Stimulated activated CD8-positive, alpha-beta memory T cell treated with anti-CD3 and anti-CD28 coated beads, Interleukin-15, amount 100 ng/mL, for 48 hours (primary cell): Measurements from ENCODE around the gene FAM151B.
A peak's percentile ranks its signal among the peaks of the same experiment; 100 is the strongest.
"Not testable (repeated sequence)": the region's sequence is repeated elsewhere in the genome, so short reads cannot be mapped to it uniquely, and the experiment has no call there.

ENCODE experiments used
- DNase-seq, 2 donors: peaks; one replicate each; pipeline ENCODE4 v3.0.0-alpha.2; 2020; ENCODE audit warnings: low read depth in 2 of 2

The FAM151B gene

GRCh38 chr5:80503641-80504040 lies 15.7 kb downstream of the FAM151B start:
- no peak for DNase-seq

GRCh38 chr5:80504833-80505232 lies 16.9 kb downstream of the FAM151B start:
- DNase-seq = no peak

- DNase-seq = no peak
Observed at GRCh38 chr5:80507663-80508062, 19.8 kb downstream of the FAM151B start.

- DNase-seq = no peak
Observed at GRCh38 chr5:80508844-80509243, 20.9 kb downstream of the FAM151B start.

GRCh38 chr5:80509362-80509761 lies 21.5 kb downstream of the FAM151B start:
- no peak for DNase-seq

GRCh38 chr5:80516826-80517225 lies 28.9 kb downstream of the FAM151B start:
- DNase-seq = peak; percentile 1 to 36

GRCh38 chr5:80540691-80541090 lies 52.8 kb downstream of the FAM151B start:
- no peak for DNase-seq

GRCh38 chr5:80541392-80541791 lies 53.5 kb downstream of the FAM151B start:
- no peak for DNase-seq

- DNase-seq = no peak
Observed at GRCh38 chr5:80554646-80555045, 66.7 kb downstream of the FAM151B start.

- no peak for DNase-seq
Observed at GRCh38 chr5:80555099-80555498, 67.2 kb downstream of the FAM151B start.

GRCh38 chr5:80559244-80559643 lies 71.3 kb downstream of the FAM151B start:
- DNase-seq = no peak

GRCh38 chr5:80565330-80565729 lies 77.4 kb downstream of the FAM151B start:
- no peak for DNase-seq

GRCh38 chr5:80566711-80567259 lies 78.9 kb downstream of the FAM151B start:
- DNase-seq = no peak

GRCh38 chr5:80568251-80568650 lies 80.4 kb downstream of the FAM151B start:
- no peak for DNase-seq

- no peak for DNase-seq
Observed at GRCh38 chr5:80569086-80569960, 81.4 kb downstream of the FAM151B start.

GRCh38 chr5:80569961-80570786 lies 82.3 kb downstream of the FAM151B start, which contains the start of gene ANKRD34B:
ANKRD34B (minus strand) TSS chr5:80570280; CDS start chr5:80560019, 10,261 bp downstream.
- DNase-seq = peak; percentile 25 to 42

GRCh38 chr5:80573062-80573461 lies 85.2 kb downstream of the FAM151B start:
- no peak for DNase-seq

- no peak for DNase-seq
Observed at GRCh38 chr5:80576383-80576782, 88.5 kb downstream of the FAM151B start.

- no peak for DNase-seq
Observed at GRCh38 chr5:80577707-80578106, 89.8 kb downstream of the FAM151B start.

GRCh38 chr5:80579050-80579449 lies 91.2 kb downstream of the FAM151B start:
- no peak for DNase-seq

- not testable (repeated sequence) for DNase-seq
Observed at GRCh38 chr5:80580291-80580690, 92.4 kb downstream of the FAM151B start.

GRCh38 chr5:80584770-80585169 lies 96.9 kb downstream of the FAM151B start:
- DNase-seq = no peak
